Type B pancreatic cell (in vitro differentiated cells): ENCODE data around the gene SDR42E1. TPM values are rescaled to one million over a fixed set of nuclear protein-coding genes. Genes with fewer than 3 reads are reported as not detected.
A peak's percentile ranks its signal among the peaks of the same experiment; 100 is the strongest.

Experiments
- DNase-seq: peaks from one replicate; pipeline ENCODE4 v3.0.0; 2021; ENCODE audit warnings: mixed read lengths; ENCODE audit not compliant: unreplicated experiment; ENCODE audit errors: extremely low spot score
- H3K27ac Mint-ChIP-seq: 2 replicates; pipeline ENCODE4 v1.8.0; 2021; ENCODE audit warnings: mild to moderate bottlenecking, mixed read lengths
- H3K27me3 Mint-ChIP-seq: 2 replicates; pipeline ENCODE4 v1.8.0; 2021; ENCODE audit warnings: mixed read lengths
- H3K36me3 Mint-ChIP-seq: 2 replicates; pipeline ENCODE4 v1.8.0; 2021; ENCODE audit warnings: mixed read lengths
- H3K4me1 Mint-ChIP-seq: one replicate; pipeline ENCODE4 v1.8.0; 2021; ENCODE audit warnings: mixed read lengths; ENCODE audit not compliant: unreplicated experiment
- H3K4me3 Mint-ChIP-seq: 2 replicates; pipeline ENCODE4 v1.8.0; 2021; ENCODE audit warnings: mild to moderate bottlenecking, mixed read lengths
- H3K9me3 Mint-ChIP-seq: 2 replicates; pipeline ENCODE4 v1.8.0; 2021; ENCODE audit warnings: mixed read lengths
- CTCF ChIP-seq: fragments of 200-600 bp; sonication (generic); conservative IDR thresholded peaks from 2 replicates; pipeline ENCODE4 v1.5.0; 2021; ENCODE audit warnings: antibody characterized with exemption, mild to moderate bottlenecking
- total RNA-seq: library from RNA; stranded (reverse); gene quantifications from 2 replicates; pipeline ENCODE4 v1.2.1, GENCODE V29; 2021; ENCODE audit warnings: low replicate concordance

Gene SDR42E1
- total RNA-seq, 1 donor from 2014 or later, result not detected

GRCh38 chr16:82020051-82020450, 8.8 kb upstream of the SDR42E1 start:
- Mint-ChIP-seq H3K9me3 (peaks cover 13% of the 10 kb centered on the region), H3K4me1 (no peaks in the 10 kb centered on the region), H3K27ac (no peak overlapping the region), H3K4me3 (no peak overlapping the region), H3K27me3 (peaks cover 28% of the 10 kb centered on the region), H3K36me3 (no peaks in the 10 kb centered on the region)
- DNase-seq, result no peak
- no peak for TF ChIP-seq CTCF

- no peak for DNase-seq
- no peaks in the 10 kb centered on the region for H3K36me3 Mint-ChIP-seq
- H3K4me3 Mint-ChIP-seq, result no peak overlapping the region
- no peak overlapping the region for H3K27ac Mint-ChIP-seq
- peaks cover 13% of the 10 kb centered on the region for H3K9me3 Mint-ChIP-seq
- no peak for TF ChIP-seq CTCF
- H3K4me1 Mint-ChIP-seq, result no peaks in the 10 kb centered on the region
- peaks cover 27% of the 10 kb centered on the region for H3K27me3 Mint-ChIP-seq
Observed at GRCh38 chr16:82019535-82019934, 8.3 kb upstream of the SDR42E1 start.

- DNase-seq, result no peak
- Mint-ChIP-seq H3K36me3 (no peaks in the 10 kb centered on the region), H3K4me1 (no peaks in the 10 kb centered on the region), H3K9me3 (no peaks in the 10 kb centered on the region), H3K27ac (no peak overlapping the region), H3K4me3 (no peak overlapping the region), H3K27me3 (peaks cover 13% of the 10 kb centered on the region)
- no peak for TF ChIP-seq CTCF
Observed at GRCh38 chr16:82017911-82018568, 6.8 kb upstream of the SDR42E1 start.

DNA sequence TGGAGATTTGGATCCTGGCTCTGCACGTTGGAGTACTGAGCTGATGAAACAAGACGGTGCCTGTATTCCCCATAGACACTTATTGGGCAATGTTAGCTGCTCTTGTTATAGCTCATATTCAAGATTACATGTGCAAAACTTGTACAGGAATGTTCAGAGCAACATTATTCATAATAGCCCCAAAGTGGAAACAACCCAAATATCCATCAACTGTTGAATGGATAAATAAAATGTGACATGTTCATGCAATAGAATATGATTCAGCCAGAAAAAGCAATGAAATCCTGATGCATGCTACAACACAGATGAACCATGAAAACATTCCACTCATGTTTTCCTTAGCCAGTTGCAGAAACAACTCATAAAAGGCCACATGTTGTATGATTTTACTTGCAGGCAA, 5.7 kb upstream of the SDR42E1 start:
- Mint-ChIP-seq H3K27me3 (peaks cover 16% of the 10 kb centered on the region), H3K9me3 (peaks cover 1% of the 10 kb centered on the region), H3K4me1 (no peaks in the 10 kb centered on the region), H3K27ac (no peak overlapping the region), H3K4me3 (no peak overlapping the region), H3K36me3 (no peaks in the 10 kb centered on the region)
- no peak for TF ChIP-seq CTCF
- no peak for DNase-seq

GRCh38 chr16:82016263-82016662, 5.0 kb upstream of the SDR42E1 start:
- H3K36me3 Mint-ChIP-seq, result no peaks in the 10 kb centered on the region
- peaks cover 7% of the 10 kb centered on the region for H3K9me3 Mint-ChIP-seq
- peak; percentile 61 for TF ChIP-seq CTCF
- no peaks in the 10 kb centered on the region for H3K4me1 Mint-ChIP-seq
- DNase-seq, result no peak
- no peak overlapping the region for H3K4me3 Mint-ChIP-seq
- H3K27me3 Mint-ChIP-seq, result peaks cover 16% of the 10 kb centered on the region
- H3K27ac Mint-ChIP-seq, result no peak overlapping the region
